NK-92 (cell line): ENCODE data around the gene EDN3.

Experiments
- DNase-seq: peaks from one replicate; lab custom pipeline; 2025; ENCODE audit not compliant: unreplicated experiment; lab: John Stamatoyannopoulos, UW

Gene EDN3

GRCh38 chr20:59307270-59307669, 6.9 kb downstream of the EDN3 start:
- DNase-seq: no peak

GRCh38 chr20:59308493-59309201, 8.2 kb downstream of the EDN3 start:
- no peak for DNase-seq

GRCh38 chr20:59309218-59309617, 8.8 kb downstream of the EDN3 start:
- no peak for DNase-seq

- no peak for DNase-seq
Observed at GRCh38 chr20:59314997-59315396, 14.6 kb downstream of the EDN3 start.

GRCh38 chr20:59316911-59317731, 16.7 kb downstream of the EDN3 start:
- no peak for DNase-seq

- no peak for DNase-seq
Observed at GRCh38 chr20:59318201-59318790, 17.9 kb downstream of the EDN3 start.

- DNase-seq: no peak
Observed at GRCh38 chr20:59318803-59319202, 18.4 kb downstream of the EDN3 start.

- no peak for DNase-seq
Observed at GRCh38 chr20:59320426-59320825, 20.0 kb downstream of the EDN3 start.

- no peak for DNase-seq
Observed at GRCh38 chr20:59320854-59321647, 20.6 kb downstream of the EDN3 start.

GRCh38 chr20:59322081-59322480, 21.7 kb downstream of the EDN3 start:
- no peak for DNase-seq

GRCh38 chr20:59322585-59323454, 22.4 kb downstream of the EDN3 start:
- no peak for DNase-seq

GRCh38 chr20:59323731-59324130, 23.3 kb downstream of the EDN3 start:
- no peak for DNase-seq

GRCh38 chr20:59324521-59325141, 24.2 kb downstream of the EDN3 start:
- no peak for DNase-seq

- DNase-seq: no peak
Observed at GRCh38 chr20:59325142-59325523, 24.7 kb downstream of the EDN3 start.

GRCh38 chr20:59326188-59326587, 25.8 kb downstream of the EDN3 start:
- DNase-seq: no peak

GRCh38 chr20:59328071-59328470, 27.7 kb downstream of the EDN3 start:
- no peak for DNase-seq

- DNase-seq: no peak
Observed at GRCh38 chr20:59331721-59332329, 31.4 kb downstream of the EDN3 start.

GRCh38 chr20:59333260-59333845, 32.9 kb downstream of the EDN3 start:
- no peak for DNase-seq

- DNase-seq: no peak
Observed at GRCh38 chr20:59333951-59334350, 33.5 kb downstream of the EDN3 start.
